Activated B cell treated with CpG ODN at 0.5 μM for 24 hours (primary cell): ENCODE data around the gene BLOC1S1. TPM values are rescaled to one million over a fixed set of nuclear protein-coding genes. Genes with fewer than 3 reads are reported as not detected.

Experiments
- ATAC-seq: fragments of 200-7000 bp; cut with Tn5 transposase; one replicate; pipeline ENCODE4 v1.10.0; 2021; ENCODE audit warnings: low read depth, mild to moderate bottlenecking, moderate library complexity
- CTCF ChIA-PET: fragments of 350-600 bp; sonication (Branson Sonifier 250); formaldehyde crosslinking; loops from one replicate; lab custom pipeline; 2021; ENCODE audit warnings: antibody characterized with exemption; lab: Charles Lee
- POLR2A ChIA-PET: fragments of 350-600 bp; sonication (Branson Sonifier 250); formaldehyde crosslinking; loops from one replicate; lab custom pipeline; 2021; ENCODE audit warnings: antibody characterized with exemption; lab: Charles Lee
- DNase-seq: peaks from one replicate; pipeline ENCODE4 v3.0.0; 2022
- H3K27ac Mint-ChIP-seq: one replicate; pipeline ENCODE4 v1.8.0; 2020; ENCODE audit warnings: mixed read lengths
- H3K27me3 Mint-ChIP-seq: one replicate; pipeline ENCODE4 v1.8.0; 2021; ENCODE audit warnings: mixed read lengths
- H3K36me3 Mint-ChIP-seq: one replicate; pipeline ENCODE4 v1.8.0; 2021; ENCODE audit warnings: low read depth, mixed read lengths
- H3K4me1 Mint-ChIP-seq: one replicate; pipeline ENCODE4 v1.8.0; 2021; ENCODE audit warnings: mixed read lengths
- H3K4me3 Mint-ChIP-seq: one replicate; pipeline ENCODE4 v1.8.0; 2020; ENCODE audit warnings: mild to moderate bottlenecking, mixed read lengths
- H3K9me3 Mint-ChIP-seq: one replicate; pipeline ENCODE4 v1.8.0; 2020; ENCODE audit warnings: mixed read lengths
- CTCF ChIP-seq: fragments of 200-600 bp; IDR thresholded peaks from one replicate; pipeline ENCODE4 v1.8.0; 2022; ENCODE audit warnings: antibody characterized with exemption, mild to moderate bottlenecking
- intact Hi-C: fragments of 100-400 bp; cut with micrococcal nuclease; formaldehyde crosslinking; loops from one replicate; pipeline ENCODE4 v1.15.1; 2024
- total RNA-seq: library from RNA; stranded (reverse); gene quantifications from 2 replicates; pipeline ENCODE4 v1.2.3, GENCODE V29; 2022

Gene BLOC1S1
- total RNA-seq, 1 donor from 2014 or later = 91.0 TPM

GRCh38 chr12:55765736-55766290, 50.0 kb downstream of the BLOC1S1 start:
- CTCF ChIA-PET = interaction anchor here (1.3 to 1.7 kb wide), 2 partner anchors 30 to 175 kb away, joined by 3 to 5 read pairs; no protein-coding TSS in a partner anchor
- Mint-ChIP-seq H3K4me1 (no peaks in the 10 kb centered on the region), H3K36me3 (peaks cover 59% of the 10 kb centered on the region), H3K27ac (no peak overlapping the region), H3K4me3 (no peak overlapping the region), H3K9me3 (no peaks in the 10 kb centered on the region), H3K27me3 (no peaks in the 10 kb centered on the region)
- POLR2A ChIA-PET = no interaction called here
- no peak for ATAC-seq
- intact Hi-C loops = no loop called here
- no peak for TF ChIP-seq CTCF
- no peak for DNase-seq

GRCh38 chr12:55767156-55767555, 51.3 kb downstream of the BLOC1S1 start:
- Mint-ChIP-seq H3K27ac (no peak overlapping the region), H3K4me1 (no peaks in the 10 kb centered on the region), H3K27me3 (no peaks in the 10 kb centered on the region), H3K36me3 (peaks cover 63% of the 10 kb centered on the region), H3K4me3 (no peak overlapping the region), H3K9me3 (no peaks in the 10 kb centered on the region)
- no peak for ATAC-seq
- ChIA-PET POLR2A (interaction anchor here (0.5 kb wide), 1 partner anchor 13 kb away, joined by 3 read pairs; no protein-coding TSS in a partner anchor), CTCF (no interaction called here)
- TF ChIP-seq CTCF = no peak
- DNase-seq = no peak
- intact Hi-C loops = no loop called here

Other genes with a start within 250 kb of the BLOC1S1 start
- not detected in 2 replicates for gene OR6C70, start 245.9 kb upstream of the BLOC1S1 start, total RNA-seq
- not detected in 2 replicates for gene OR6C68, start 223.7 kb upstream of the BLOC1S1 start, total RNA-seq
- gene OR6C4, start 166.4 kb upstream of the BLOC1S1 start, total RNA-seq = not detected in 2 replicates
- 0.32 TPM in 1 of 2 replicates, not detected in the other for gene OR2AP1, start 143.6 kb upstream of the BLOC1S1 start, total RNA-seq
- gene OR10P1, start 79.2 kb upstream of the BLOC1S1 start, total RNA-seq = not detected in 2 replicates
- 1.4 and 2.1 TPM in 2 replicates for gene ITGA7, start 8.1 kb upstream of the BLOC1S1 start, total RNA-seq
- 10.3 and 16.5 TPM in 2 replicates for gene RDH5, start 4.3 kb downstream of the BLOC1S1 start, total RNA-seq
- 104 and 111 TPM in 2 replicates for gene CD63, start 13.0 kb downstream of the BLOC1S1 start, total RNA-seq
- gene GDF11, start 27.1 kb downstream of the BLOC1S1 start, total RNA-seq = 5.2 and 6.4 TPM in 2 replicates
- gene SARNP, start 101.7 kb downstream of the BLOC1S1 start, total RNA-seq = 53.6 and 58.7 TPM in 2 replicates
- gene ORMDL2, start 102.0 kb downstream of the BLOC1S1 start, total RNA-seq = 68.0 and 70.9 TPM in 2 replicates
- 34.2 and 37.4 TPM in 2 replicates for gene DNAJC14, start 113.5 kb downstream of the BLOC1S1 start, total RNA-seq
- gene MMP19, start 126.9 kb downstream of the BLOC1S1 start, total RNA-seq = 0.31 TPM in 1 of 2 replicates, not detected in the other
- gene PYM1, start 211.8 kb downstream of the BLOC1S1 start, total RNA-seq = 39.6 and 41.7 TPM in 2 replicates
- gene DGKA, start 215.1 kb downstream of the BLOC1S1 start, total RNA-seq = 86.8 and 95.9 TPM in 2 replicates
- gene PMEL, start 250.0 kb downstream of the BLOC1S1 start, total RNA-seq = 0.27 TPM in 1 of 2 replicates, not detected in the other